Measurements from ENCODE around the gene HADHA.
A peak's percentile ranks its signal among the peaks of the same experiment; 100 is the strongest.
"Not testable (repeated sequence)": the region's sequence is repeated elsewhere in the genome, so short reads cannot be mapped to it uniquely, and the experiment has no call there.

HADHA gene

DNA sequence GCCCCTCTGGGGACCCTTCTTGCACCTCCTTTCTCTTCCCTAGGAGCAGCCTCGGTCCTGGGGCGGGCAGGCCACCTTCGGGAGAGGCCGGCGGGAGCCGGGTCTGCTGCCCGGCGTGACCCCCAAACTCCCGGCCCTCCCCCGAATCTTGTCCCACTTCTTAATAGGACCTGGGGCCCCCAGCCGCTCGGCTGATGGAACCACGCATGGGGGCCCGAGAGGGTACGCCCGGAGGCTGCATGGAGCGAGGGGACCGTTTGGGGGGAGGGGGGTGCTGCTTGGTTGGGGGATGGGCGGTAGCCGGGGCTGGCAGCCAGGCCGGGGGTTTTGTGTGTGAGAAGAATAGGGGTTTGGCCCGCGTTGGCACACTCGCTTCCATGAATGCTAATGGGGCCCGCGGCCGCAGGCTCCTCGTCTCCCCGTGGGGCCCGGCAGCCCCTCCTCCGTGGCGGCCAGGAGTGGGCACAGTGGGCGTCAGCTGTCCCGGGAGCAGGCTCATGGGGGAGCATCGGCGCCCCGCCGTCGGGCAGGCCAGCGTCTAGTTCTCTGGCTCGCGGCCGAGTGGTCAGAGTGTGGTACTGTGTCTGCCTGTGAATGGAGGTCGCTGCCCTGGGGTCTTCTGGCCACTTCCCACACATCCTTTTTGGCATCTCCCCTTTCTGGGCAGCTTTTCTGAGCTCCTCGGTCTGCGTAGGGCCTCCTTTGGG, 70.5 kb downstream of the HADHA start:
- no peak for DNase-seq (ENCODE audit: low spot score)

DNA sequence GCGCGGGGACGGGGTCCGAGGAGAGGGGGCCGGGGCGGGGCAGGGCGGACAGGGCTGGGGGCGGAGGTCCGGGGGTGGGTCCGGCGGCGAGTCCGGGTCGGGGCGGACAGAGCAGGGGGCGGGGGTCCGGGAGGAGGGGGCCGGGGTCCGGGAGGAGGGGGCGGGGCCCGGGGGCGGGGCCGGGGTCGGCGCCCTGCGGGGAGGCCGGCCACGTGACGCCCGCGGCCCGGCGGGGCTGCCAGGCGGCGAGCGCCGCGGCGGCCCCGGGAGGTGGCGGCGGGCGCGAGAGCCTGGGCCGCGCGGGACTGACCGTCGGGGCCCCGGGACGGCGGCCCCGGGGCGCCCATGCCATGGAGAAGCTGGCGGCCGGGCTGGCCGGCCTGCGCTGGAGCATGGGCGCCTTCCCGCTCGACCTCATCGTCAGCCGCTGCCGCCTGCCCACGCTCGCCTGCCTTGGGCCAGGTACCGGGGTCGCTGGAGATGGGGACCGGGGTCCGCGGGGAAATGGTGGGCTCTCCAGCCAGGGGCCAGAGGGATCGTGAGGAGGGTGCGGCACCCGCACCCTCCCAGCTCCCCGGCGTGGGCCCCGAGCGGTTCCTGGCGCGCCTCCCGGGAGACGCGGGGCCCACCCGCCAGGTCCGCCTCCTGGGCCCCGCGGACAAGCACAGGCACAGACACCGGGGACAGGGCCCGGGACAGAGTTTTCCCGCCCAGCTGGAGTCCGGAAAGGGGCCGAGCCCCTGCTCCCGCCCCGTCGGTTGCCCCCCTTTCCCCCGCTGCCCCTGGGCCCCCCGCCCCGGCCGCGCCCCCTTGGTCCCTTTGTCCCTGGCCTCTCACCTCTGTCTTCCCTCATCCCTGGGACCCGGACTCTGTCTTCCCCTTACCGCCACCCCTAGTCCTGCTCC, 71.3 kb downstream of the HADHA start, which contains the start of gene GAREM2:
GAREM2 (plus strand) TSS at position 218 of the 905 bp plus-strand sequence; CDS start at position 351, 133 bp downstream.
- no peak for DNase-seq (ENCODE audit: low spot score)

DNA sequence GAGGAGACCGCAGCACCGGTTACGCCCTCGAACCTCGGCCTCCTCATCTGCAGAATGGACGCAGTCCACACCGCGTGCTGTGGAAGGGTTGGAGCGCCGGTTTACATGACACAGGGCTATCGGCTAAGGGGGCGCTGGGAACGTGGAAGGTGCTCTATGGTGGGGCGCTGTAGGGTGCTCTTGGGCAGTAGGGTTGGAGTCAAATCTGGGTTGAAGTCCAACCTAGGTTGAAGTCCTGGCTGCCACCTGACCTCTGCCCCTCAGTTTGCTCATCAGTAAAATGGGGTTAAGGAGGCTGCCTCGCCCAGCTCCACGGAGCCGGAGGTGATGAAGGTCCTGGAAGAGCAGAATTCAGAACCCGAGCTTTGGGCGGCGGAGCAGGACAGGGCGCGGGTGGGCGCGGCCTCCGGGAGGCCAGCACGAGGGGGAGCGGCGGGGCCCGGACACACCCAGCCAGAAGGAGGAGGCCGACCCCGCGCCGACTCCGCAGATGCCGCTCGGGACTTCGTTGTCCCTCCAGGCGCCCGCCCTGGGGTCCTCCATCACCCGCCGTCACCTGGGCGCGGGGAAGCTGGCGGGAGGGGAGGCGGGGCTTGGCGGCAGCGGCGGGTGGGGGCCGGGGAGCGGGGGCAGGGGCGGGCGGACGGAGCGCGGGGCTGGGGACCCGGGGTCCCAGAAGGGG, 72.1 kb downstream of the HADHA start:
- DNase-seq (ENCODE audit: low spot score) = no peak

DNA sequence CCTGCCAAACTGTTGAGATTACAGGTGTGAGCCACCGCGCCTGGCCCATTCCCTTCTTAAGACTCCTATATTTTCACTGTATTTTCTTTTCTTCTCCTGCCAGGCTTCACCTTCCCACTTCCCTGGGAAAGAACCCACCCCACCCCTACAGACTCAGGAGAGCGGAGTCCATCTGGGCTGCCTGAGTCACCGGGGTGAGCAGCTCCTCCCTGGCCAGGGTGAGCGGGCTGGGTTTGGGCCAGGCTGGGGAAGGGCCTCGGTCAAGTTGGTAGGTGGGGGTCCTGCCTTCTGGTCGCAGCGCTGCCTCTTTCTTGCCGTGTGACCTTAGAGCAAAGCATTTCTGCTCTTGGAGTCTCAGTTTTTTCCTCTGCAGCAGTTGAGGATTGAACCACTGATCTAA, 73.6 kb downstream of the HADHA start:
- no peak for DNase-seq (ENCODE audit: low spot score)

DNA sequence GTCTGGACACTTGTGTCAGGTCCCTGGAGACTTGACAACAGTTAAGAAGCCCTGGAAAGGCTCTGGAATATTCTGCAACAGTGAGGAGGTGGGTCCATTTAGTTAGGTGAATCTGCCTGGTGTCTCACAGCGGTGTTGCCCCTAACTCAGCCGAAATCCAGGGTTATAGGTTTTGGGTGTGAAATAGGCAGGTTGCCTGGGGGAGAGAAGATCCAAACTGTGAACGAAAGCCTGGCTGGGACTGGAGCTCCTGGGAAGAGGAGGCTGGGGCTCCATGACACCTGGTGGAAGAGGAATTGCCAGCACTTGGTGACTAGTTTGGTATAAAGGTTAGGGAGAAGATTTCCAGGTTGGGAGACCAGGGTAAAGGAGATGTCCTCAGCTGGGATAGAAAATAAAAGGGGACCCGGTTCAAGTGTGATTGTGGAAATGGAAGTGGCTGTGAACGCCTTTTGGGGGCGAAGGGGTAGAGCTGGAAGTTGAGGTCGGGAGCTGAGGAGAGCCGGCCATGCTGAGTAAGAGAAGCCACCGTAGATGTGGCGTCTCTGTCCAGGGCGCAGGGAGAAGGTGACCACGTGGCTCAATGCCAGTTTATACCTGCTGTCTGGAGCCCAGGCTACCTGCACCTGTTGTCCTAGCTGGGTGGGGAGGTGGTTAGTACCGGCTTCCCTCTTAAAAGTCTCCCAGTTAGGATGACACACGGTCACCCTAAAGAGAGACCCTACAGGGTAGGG, 74.6 kb downstream of the HADHA start:
- no peak for DNase-seq (ENCODE audit: low spot score)

DNA sequence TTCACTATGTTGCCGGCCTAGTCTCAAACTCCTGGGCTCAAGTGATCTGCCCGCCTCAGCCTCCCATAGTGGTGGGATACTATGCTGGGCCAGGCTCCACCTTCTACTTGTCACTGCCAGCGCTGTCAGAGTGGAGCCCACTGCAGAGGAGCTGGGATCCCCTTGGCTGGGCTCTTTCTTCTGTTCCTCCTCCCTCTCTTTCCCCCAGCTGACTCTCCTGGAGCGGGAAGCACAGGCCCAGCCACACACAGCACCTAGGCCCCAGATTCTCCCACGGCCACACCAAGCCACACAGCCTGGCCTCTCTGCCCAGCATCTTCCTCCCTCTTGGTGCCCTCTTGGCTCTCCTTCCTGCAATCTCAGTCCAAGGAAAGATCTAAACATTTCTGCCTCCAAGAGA, 75.2 kb downstream of the HADHA start:
- DNase-seq (ENCODE audit: low spot score) = no peak

DNA sequence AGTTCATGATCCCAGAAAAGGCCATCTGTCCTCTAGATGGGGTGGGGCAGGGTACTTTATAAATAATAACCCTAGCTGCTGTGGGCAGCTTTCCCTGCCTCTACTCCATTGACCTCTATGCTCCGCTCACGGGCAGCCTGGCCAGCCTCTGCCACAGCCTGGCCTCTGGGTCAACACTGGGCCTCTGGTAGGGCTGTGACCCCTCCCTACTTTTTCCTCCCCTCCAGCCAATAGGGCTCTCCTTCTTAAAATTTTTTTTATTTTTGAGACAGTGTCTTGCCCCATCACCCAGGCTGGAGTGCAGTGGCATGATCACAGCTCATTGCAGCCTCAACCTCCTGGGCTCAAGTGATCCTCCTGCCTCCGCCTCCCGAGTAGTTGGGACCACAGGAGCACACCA, 75.6 kb downstream of the HADHA start:
- DNase-seq (ENCODE audit: low spot score) = no peak

DNA sequence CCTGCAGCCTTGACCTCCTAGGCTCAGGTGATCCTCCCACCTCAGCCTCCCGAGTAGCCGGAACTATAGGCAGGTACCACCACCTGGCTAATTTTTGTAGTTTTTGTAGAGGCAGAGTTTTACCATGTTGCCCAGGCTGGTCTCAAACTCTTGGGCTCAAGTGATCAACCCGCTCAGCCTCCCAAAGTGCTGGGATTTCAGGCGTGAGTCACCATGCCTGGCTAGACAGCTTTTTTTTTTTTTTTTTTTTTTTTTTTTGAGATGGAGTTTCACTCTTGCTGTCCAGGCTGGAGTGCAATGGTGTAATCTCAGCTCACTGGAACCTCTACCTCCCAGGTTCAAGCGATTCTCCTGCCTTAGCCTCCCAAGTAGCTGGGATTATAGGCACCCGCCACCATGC, 77.9 kb downstream of the HADHA start:
- not testable (repeated sequence) for DNase-seq (ENCODE audit: low spot score)

DNA sequence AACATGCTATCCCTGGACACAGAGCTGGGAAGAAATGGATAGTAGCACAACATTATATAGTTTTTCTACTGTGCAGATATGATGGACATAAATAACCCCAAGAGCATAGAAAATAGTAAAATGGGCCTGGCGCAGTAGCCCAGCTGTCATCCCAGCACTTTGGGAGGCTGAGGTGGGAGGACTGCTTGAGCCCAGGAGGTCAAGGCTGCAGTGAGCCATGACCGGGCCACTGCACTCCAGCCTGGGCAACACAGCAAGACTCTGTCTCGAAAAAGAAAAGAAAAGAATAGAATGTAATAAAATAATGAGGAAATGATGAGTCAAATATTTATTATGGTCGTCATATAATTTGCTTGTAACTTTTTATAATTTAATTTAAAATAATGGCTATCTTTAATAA, 79.0 kb downstream of the HADHA start:
- no peak for DNase-seq (ENCODE audit: low spot score)

DNA sequence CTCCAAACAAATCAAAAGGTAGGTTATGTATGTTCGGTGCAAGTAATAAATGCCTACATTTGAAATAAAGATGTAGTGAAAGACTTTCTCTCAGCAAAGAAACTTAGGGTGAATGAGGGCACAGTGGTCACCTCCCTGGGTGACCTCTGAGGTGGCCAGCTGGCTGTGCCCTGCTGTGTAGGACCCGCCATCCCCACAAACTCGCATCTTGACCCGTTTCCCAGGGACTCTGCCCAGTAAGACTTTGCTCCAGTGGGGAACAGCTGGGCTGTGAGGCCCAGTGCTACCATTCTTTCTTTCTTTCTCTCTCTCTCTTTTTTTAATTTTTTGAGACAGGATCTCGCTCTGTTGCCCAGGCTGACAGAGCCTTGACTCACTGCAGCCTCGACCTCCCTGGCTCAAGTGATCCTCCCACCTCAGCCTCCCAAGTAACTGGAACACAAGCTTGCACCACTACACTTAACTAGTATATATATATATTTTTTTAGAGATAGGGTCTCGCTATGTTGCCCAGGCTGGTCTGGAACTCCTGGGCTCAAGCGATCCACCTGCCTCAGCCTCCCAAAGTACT, 79.7 kb downstream of the HADHA start:
- DNase-seq (ENCODE audit: low spot score) = no peak

DNA sequence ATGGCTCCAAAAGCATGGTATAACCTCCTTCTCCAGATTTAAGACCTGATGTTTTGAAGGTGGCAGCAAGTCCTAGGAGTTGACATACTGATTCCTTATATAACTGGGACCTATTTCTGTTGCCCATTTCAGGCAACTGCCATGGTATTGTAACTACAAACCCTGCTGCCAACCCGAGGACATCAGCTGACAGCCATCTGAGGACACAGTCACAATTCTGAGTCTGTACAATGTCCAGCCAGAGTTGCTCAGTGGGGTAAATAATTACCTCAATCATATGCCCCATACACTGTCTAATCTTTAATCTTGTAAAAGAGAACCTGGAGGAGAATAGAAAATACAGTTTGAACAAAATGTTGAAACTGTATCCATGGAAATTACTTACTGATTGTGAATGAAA, 80.2 kb downstream of the HADHA start:
- no peak for DNase-seq (ENCODE audit: low spot score)

DNA sequence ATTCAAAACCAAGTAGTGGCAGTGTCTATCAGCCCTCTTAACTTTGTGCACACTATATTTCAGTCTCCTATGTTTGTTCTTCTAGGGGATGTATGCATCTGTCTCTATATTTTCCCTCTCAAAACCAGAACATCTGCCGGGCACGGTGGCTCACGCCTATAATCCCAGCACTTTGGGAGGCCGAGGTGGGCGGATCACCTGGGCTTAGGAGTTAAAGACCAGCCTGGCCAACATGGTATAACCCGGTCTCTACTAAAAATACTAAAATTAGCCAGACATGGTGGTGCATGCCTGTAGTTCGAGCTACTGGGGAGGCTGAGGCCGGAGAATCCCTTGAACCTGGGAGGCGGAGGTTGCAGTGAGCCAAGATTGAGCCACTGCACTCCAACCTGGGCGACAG, 81.5 kb downstream of the HADHA start:
- DNase-seq (ENCODE audit: low spot score) = no peak

DNA sequence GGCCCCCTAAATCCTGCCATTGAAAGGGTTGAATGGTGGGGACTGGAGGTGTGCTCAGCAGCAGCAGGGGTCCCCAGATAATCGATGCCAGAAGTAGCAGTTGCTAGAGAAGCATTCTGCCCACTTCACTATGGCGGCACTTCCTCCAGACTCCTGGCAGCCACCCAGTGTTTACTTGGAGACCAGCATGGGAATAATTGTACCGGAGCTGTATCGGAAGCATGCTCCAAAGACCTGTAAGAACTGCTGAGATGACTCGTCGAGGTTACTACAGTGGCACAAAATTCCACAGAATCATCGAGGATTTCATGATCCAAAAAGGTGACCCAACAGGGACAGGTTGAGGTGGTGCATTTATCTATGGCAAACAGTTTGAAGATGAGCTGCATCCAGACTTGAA, 82.5 kb downstream of the HADHA start:
- no peak for DNase-seq (ENCODE audit: low spot score)

DNA sequence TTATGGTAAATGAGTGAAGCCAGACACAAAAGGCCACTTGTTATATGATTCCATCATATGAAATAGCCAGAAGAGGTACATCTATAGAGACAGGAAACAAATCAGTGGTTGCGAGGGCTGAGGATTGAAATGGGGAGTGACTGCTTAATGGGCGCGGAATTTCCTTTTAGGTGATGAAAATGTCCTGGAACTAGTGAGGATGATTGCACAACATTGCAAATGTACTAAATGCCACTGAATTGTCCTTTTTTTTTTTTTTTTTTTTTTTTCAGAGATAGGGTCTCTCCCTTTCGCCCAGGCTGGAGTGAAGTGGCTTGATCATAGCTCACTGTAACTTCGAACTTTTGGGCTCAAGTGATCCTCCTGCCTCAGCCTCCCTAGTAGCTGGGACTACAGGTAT, 86.9 kb downstream of the HADHA start:
- DNase-seq (ENCODE audit: low spot score) = no peak

DNA sequence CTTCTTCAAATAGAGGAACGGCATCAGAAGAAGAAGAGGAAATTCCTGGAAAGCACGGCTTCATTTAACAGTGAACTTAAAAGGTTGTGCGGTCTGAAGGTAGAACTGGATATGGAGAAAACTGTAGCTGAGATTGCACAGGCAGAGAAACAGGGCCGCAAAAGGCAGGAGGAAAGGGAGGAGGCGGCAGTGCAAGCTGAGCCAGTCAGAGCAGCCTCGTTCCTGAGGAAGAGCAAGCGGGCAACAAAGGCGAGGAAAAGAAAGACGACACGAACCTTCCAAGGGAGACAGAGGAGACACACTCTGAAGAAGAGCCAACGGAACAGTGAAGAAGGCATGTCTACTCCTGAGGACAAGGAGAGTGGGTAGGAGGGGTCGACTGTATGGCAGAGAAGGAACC, 94.2 kb downstream of the HADHA start:
- no peak for DNase-seq (ENCODE audit: low spot score)

DNA sequence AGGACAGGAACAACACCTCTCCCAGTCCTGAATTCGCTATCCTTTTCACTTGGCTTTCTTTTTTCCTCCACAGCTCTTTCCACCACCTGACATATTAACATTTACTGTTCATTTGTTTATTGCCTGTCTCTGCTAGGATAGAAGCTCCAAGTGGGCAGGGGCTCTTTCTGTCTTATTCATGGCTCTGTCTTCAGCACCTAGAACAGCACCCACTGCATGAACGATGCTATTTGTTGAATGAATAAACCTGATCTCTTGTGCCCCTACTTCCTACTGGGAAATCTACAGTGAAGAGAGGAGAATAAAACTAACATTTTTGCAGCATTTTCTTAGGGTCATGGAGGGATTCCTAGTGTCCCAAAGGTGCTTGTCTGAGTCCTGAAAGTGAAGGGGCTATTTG, 95.9 kb downstream of the HADHA start:
- DNase-seq (ENCODE audit: low spot score) = no peak

DNA sequence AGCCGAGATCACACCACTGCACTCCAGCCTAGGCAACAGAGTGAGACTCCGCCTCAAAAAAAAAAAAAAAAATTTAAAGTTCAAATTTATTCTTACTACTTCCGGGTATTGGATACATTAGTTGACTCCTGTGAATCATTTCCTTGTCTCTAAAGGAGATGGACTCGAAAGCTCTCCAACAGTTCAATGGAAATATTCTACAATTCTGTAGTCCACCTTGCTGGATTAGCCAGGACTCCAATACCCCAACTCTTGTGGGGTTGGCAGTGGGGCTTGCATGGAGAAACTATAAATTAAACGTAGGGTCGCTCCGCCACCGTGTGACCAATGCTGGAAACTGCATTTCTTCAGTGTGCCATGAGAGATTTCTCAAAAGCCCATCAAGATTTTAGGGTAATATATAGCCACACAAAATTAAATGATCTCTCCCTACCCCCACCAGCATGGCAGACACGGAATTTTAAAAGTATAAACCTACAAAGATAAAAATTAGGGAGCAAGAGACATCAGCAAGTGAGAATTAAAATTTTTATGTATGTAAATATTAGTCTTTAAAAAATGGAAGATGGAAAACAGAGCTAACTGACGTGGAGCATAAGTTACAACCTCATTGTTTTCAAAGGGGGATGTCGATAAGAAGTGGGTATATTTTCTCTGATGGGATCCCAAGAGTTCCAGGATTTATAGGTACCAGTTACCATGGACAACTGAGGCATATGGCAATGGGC, 99.3 kb downstream of the HADHA start:
- DNase-seq (ENCODE audit: low spot score) = peak; percentile 40

DNA sequence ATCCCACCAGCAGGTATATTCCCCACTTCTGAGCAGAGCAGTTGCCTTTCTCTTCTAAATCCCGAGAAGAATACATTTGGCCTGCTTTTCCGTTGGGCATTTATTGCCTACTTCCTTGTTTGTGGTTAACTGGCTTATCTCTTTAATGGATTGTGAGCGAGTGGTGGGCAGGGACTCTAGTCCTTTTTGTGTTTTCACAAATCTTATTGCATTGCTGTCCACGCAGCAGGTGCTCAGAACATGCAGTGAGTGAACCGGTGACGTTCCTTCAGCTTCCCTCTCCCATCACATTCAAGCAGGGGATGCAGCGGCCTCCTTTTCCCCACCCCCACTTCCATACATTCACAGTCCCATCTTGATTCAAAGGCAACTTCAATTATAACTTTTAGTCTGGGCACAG, 100.4 kb downstream of the HADHA start:
- DNase-seq (ENCODE audit: low spot score) = no peak

DNA sequence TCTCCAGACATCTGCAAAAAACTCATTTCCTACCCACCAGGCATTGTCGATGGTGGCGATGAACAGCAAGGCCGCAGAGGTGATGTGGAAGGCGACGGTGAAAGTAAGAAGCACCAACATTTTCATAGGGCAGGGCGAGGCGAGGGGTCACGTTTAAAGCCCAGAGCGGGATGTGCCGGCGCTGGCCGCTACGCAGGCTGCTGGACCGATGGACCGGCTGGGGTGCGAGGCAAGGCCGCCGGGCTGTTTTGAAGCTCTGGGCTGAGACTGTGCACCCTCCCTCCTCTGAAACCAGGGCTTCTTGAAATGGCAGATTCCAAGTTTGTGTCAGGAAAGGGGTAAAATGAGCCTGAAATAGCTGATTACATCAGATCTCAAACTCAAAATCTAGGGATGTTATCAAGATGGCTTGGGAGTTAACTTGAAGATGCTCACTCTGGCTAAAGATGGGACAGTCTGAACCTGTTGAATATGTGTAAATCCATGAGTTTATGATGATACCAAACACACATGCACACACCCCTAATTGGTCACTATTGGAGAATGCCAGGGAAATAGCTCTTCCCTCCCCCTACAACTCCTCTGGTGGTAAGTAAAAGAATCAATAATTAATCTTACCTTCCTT, 103.2 kb downstream of the HADHA start:
- DNase-seq (ENCODE audit: low spot score) = no peak
